NCI-H1048 (cell line): Measurements from ENCODE around the gene PRPF6.
"Not testable (repeated sequence)": the region's sequence is repeated elsewhere in the genome, so short reads cannot be mapped to it uniquely, and the experiment has no call there.

ENCODE experiments used
- DNase-seq: peaks from one replicate; lab custom pipeline; 2025; lab: John Stamatoyannopoulos, UW

Gene PRPF6

DNA sequence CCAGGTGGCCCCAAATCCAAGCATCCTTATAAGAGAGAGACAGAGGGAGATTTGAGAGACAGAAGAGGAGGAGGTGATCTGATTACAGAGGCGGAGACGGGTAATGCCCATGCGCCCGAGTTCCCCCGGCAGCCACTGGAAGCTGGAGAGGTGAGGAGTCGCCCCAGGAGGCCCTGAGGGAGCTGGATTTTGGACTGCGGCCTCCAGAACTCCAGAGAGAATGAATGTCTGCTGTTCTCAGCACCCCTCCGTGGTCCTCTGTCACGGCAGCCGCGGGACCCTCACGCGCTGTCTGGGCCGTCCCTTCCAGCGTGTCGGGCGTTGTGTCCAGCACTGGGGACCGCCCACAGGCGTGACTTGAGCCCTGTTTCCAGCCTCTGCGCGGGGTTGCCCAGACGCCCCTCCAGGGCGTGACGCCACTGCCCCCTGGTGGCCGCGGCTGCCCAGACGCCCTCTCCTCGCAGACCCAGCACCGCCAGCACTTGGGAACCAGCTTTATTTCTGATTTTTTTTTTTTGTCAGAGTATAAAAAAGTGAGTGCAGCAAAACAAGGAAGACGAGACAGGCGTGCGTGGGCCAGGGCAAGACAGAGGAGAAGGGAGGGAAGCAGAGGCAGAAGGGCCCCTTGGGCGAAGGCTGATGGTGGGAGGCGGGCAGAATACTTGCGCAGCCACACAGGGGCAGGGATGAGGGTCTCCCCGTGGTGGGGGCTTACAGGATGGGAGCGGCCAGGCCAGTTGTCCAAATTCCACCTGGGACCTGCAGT lies 7.1 kb upstream of the PRPF6 start:
- peak; percentile 37 for DNase-seq

DNA sequence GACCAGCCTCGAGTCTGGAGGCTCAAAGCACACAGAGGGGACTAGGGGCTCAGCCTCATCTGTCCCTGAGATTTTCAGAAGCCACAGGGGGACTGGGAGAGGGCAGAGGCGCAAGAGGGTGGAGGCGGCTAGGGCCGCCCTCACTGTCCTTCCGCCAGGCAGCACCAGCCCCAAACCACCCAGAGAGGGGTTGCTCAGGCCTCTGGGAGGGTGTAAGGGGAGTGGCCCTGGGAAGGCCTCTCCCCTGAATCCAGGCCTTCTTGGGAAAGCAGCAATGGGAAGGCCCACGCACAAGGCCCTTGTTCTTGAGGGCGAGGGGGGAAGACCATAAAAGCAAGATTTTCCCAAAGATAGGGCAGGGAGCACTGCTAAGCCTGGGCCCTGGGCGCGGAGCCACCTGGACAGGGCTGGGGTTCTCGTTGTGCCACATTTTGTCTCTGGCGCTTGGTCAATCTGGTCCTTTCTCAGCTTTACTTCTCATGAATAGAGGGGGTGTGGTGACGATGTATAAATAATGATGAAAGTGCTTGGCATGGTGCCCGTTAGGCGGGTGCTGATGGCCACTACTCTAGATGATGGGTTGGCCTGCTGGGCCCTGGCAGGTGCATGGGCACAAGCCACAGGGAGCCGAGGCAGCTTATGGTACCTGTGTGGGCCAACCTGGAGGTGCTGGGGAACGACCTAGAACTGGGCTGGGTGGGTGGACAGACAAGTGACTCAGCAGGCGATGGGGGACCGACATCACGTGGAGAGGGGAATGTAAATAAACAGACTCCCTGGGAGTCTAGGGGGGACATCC lies 6.3 kb upstream of the PRPF6 start:
- no peak for DNase-seq

DNA sequence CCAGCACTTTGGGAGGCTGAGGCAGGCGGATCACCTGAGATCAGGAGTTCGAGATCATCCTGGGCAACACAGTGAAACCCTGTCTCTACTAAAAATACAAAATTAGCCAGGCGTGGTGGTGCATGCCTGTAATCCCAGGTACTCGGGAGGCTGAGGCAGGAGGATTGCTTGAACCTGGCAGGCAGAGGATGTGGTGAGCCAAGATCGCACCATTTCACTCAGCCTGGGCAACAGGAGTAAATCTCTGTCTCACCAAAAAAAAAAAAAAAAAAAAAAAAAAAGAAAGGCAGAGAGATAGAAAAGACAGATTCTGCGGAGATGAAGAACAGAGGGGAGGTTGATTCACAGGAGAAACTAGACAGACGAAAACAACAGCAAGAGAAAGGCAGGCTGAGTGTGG lies 4.4 kb upstream of the PRPF6 start:
- DNase-seq = not testable (repeated sequence)

DNA sequence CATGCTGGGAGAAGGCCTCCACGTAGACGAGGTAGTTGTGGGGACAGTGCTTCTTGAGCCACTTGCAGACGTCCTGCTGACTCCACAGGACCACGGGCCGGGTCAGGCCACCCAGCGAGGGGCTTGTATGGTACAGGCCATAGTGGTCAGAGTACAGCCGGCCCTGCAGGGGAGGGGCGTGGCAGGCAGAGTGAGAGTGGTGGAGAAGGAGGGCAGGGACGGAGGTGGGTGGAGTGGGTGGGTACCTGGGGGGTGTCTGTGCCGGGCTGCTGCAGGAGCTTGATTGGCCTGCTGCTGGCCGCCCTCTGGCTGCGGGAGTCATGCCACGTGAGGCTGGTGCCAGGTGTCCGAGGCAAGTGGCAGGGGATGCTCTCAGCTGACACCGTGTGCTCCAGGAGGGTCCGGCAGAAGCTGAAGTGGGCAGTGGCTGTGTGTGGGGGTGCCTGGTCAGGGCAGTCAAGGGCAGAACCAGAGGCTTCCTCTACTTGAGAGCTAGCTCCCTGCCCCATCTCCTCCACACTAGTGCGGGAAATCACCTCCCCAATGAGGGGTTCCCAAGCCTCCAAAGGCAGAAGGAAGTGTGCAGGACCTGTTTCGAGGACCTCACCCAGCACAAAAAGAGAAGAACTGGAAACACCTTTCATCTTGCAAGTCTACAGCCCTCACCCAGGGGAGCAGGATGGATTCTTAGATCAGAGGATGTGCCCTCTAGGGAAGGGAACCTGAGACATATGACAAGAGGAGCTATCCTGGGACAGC lies 3.8 kb upstream of the PRPF6 start:
- DNase-seq = no peak

DNA sequence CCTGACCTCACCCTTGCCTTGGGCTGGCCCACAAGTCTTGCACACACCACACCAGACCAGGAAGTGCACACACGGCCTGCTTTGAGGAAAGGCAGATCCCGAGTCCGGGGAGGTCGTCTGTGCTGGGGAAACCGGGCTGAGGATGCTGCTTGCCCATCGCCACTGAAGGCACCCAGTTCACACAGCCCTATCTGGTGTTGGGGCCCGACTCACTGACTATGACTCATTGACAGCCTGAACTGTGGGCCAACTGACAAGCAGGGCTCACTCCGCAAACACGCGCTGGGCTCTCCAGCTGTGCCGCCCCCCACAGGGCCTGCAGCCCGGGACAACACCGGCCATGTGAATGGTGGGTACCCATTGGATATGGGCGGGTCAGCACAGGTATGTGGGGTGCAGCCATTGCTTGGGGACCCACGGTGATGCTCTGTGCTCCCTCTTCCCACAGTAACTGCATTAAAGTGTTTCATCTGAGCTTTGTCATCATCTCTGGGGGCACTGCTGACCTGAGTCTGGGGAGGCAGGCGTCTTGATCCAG lies 3.1 kb upstream of the PRPF6 start:
- no peak for DNase-seq

DNA sequence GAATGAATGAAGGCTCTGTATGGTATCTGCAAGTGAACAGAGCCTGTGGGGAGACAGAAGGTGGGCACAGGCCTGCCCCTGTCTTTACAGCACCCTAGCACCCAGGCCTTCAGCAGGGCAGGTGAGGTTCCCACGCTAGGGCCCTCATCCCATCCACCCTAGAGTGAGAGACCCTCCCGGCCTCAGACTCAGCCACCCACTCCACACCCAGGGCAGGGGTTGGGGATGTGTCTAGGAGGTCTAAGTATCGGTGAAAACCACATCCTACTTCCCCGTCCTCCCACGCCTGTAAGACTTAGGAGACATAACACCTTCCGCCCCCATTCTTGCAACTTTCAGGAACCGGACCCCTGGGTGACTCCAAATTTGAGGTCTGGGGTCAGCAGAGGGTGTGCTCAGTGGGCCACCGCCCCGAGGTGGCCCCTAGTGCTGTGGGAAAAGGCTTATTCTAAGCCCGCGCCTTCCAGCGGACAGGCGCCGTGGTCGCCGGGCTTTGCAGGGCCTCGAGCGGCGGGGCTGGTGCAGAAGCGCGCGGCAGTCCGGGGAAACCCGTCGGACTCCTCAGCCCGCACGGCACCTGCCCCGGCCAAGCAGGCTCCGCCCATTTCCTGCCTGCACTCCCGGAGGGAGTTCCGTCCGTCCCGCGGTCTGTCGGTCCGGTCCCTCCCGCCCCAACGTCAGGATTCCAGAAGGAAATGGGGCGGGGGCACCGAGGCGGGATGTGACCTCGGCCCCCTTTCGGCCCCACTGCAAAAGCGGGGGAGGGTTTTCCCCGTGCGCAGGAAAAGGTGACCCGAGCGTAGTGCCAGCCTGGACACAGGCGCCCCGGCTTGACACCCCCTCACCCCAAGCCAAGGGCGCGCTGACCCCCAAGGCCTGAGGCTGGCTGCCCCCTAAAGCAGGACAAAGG lies 2.4 kb upstream of the PRPF6 start:
- no peak for DNase-seq

DNA sequence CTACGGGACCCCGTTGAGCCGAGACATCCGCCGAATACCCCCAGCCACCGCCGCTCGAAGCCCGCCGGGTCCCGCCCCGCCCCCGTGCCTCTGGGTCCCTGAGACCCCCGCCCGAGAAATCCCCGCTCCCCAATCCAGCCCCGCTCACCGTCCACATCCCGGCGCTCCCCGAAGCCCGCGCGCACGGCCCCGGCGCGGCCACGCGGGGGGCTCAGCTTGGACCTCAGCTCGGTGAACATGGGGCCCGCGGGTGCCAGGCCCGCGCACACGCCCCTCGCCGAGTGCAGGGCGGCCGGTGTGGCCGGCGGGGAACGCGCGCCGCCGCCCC lies 1.7 kb upstream of the PRPF6 start:
- DNase-seq = no peak

DNA sequence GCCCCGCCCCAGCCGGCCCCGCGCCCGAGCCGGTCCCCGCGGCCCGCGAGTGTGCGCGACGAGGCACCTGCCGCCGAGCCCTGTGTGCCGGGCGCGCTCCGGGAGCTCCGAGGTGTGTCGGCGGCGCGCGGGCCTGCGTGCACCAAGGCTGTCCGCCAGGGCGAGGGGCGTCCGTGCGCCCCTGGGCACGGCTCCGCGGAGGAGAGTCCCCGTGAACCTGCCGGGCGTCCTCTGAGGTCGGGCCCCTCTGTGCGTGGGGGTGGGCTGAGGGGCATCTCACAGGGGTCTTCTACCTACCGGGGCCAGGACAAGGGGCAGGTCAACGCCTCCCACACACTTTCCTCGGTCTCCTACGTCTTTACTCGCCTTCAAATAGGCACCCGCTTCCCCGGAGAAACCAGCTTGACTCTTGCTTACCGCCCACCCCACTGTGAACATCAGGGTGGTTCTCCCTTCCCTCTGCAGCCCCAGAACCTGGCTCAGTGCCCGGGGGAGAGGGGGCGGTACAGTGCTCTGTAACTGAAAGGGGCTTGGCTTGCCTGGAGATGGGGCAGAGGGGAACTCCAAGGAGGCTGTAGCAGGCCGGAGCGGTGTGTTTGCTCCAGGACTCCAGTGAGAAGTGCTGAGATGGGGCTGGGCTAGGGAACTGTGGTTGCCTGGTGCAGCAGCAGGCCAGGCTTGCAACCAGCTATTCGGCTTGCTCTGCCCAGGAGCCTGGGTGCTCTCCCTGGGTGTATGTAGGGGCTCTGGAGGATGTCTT lies 1.2 kb upstream of the PRPF6 start, which contains the start of gene SAMD10:
Gene SAMD10, minus strand, starts transcription at position 86 of the 760 bp plus-strand sequence. CDS start 175 bp downstream, outside the sequence.
- no peak for DNase-seq

DNA sequence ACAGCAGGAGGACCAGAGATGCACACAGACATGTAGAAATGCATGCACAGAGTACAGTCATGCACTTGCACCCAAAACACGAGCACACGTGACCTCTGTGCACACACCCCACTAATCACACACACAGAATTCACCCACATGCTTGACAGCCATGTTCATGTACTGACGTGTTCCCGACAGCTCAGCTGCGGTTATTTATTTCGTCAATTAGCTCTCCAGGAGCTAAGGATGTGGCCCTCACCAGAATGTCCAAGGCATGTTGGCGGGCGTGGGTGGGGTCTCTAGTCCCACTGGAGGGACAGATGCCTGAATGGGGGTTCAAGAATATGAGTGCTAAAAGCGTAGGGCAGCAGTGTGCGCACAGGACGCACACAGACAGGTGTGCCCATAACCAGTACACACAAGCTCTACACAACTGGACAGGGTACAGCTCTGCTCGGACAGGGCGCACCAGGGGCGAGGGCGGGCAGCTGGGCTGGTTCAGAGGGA lies 571 bp upstream of the PRPF6 start:
- DNase-seq = no peak

DNA sequence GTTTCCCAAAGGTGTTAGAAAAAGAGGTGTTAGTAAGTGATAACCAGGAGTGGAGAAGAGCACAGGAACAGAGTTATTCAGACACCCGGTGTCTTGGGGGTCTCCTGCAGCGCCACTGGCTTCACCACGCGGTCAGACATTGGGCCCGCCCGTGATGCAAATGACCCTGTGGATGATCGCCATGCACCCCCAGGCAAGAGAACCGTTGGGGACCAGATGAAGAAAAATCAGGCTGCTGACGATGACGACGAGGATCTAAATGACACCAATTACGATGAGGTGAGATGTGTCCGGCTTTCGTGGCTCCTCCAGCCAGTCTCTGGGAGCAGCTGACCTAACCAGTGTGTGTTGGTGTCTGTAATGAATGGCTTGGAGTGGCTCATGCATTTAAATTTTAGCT lies 2.0 kb downstream of the PRPF6 start:
- no peak for DNase-seq

DNA sequence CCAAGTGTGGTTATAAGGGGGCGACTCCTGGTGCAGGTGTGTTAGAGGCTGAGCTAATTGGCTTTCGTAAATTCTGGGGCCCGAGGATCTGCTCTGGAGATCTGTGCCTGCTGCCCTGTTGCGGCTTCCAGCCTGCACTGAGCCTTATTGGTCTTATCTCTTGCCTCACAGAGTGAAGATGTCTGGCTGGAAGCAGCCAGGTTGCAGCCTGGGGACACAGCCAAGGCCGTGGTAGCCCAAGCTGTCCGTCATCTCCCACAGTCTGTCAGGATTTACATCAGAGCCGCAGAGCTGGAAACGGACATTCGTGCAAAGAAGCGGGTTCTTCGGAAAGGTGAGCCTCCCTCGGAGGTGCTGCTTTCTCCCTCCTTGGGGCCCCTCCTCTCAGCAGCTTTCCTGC lies 20.0 kb downstream of the PRPF6 start:
- DNase-seq = no peak

DNA sequence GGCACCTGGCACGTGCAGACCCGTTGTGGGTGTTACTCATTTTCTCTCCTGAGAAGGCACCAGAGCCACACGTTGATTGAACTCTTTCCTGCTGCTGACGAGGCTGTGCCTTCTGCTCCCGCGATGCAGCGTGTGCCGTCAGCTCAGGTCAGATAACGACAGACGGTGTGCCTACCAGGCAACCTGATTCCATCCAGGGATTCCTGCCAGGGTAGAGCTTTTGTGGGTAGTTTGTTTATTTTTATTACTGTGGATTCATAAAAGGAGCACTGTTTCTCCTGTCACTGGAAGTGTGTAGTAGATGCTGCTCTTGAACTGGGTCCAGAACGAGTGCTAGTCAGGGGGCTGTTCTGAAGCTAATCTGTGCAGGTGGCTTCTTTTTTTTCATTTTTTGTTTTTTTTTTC lies 20.7 kb downstream of the PRPF6 start:
- DNase-seq = no peak

DNA sequence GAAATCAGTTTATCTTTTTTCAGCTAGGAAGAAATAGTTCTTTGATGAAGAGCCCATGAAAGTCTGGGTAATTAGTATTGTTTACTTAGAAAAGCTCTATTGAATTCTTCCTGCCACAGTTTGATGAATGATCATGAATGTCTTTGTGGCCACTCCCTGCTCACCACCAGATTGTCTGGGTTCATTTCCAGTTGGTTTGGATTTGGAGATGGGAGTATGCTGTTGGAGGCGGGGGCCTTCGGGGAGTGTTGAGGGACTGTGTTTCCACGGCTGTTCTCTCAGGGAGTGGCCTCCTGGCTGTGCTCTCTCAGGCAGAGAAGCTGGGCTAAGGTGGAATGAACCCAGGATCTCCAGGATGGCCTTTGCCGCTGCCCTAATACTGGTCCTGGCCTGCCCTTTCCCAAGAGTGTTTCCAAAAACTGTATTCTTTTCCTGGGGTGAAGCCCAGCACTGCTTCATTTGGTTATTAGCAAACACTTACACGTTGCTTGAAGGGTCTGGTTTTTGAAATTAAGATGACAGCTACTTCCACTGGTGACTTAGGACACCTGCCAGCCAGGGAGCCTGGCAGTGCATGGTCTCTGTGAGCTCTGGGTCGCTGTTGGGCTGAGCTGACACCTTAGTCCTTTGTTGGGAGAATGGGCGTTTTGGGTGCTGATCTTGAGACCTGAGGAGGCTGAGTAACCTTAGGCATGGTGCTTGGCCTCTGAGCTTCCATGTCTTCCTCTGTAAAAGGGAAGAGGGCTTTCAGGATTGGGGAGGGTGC lies 23.2 kb downstream of the PRPF6 start:
- no peak for DNase-seq

DNA sequence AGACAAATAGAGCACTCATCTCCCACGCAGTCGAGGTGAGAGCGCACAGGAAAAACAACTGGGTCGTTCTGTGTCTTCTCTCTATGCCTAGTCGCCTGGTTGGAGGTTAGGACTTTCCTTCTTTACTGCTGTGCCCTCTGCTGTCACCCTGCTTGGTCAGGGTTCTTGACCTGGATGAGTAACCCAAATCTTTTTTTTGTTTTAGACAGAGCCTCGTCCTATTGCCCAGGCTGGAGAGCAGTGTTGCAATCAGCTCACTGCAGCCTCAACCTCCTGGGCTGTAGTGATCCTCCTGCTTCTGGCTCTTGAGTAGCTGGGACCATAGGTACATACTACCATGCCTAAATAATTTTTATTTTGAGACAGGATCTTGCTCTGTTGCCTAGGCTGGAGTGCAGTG lies 24.5 kb downstream of the PRPF6 start:
- DNase-seq = no peak

DNA sequence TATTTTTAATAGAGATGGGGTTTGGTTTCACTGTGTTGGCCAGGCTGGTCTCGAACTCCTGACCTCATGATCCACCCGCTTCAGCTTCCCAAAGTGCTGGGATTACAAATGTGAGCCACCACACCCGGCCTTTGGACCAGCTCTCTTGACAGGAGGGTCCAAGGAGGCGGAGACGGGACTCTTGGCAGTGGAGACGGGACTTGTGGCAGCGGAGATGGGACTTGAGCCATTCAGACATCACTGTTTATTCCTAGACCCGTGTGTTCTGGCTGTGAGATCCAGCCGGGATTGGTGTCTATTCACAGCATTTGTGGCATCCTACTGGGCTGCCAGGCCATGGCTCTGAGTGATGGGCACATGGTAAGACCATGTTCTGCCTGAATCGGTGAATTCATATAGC lies 25.6 kb downstream of the PRPF6 start:
- DNase-seq = no peak

DNA sequence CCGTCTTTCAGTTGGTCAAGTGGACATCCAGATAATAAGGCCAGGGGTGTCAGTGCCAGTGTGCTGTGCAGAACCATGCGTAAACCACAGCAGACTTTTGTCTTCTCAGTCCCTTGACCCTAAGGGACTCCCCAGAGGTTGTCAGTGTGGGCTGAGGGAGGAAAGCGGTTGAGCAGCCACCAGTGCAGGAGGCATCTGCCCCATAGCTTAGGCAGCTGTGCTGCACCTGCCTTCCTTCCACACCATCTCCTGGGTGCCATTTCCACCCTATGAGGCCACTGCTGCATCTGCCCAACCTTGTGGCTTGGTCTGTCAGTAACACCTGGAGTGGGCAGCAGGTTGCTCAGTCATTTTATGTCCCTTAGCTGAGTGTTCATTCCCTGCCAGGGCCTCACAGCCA lies 26.0 kb downstream of the PRPF6 start:
- DNase-seq = no peak

DNA sequence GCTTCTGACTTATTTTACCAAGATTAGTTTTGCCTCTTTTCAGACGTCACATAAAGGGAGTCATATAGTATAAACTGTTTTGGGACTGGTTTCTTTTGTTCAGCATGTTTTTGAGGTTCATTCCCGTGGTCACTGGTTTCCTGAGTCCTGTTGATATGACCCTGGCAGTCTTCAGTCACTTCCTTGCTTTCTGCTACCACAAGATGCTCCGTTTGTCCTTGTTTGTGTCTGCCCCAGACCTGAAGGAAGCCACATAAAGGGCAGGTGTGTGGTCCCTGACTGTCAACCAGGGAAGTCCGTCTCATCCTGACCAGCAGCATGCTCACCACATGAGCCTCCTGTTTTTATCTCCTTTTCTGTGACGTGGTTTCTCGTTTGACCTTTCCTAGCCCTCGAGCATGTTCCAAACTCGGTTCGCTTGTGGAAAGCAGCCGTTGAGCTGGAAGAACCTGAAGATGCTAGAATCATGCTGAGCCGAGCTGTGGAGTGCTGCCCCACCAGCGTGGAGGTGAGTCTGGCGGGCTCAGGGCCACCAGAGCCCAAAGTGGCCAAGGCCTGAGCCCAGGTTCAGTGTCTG lies 29.0 kb downstream of the PRPF6 start:
- no peak for DNase-seq

DNA sequence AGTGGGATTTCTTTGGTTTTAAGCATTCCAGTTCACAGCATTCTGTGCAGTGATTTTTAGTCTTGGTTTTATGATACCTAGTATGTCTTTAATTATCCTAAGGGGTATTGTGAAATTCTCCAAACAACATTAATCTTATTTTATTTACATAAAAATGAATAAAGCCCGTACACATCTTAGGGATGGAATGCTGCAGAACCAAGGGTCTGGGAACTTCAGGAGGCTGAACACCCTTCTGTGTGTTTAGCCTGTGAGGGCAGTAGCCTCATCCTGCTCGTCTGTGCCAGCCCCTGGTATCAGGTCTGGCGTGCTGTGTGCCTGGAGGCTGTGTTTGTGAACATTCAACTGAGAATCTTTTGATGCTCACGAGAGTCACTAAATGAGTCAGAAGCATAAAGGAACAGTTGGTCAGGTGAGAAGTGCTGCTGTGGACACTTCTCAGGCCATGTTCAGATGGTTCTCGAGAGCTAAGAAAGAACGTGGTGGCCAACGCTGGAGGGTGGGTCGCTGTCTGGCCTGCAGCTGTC lies 29.8 kb downstream of the PRPF6 start:
- DNase-seq = no peak

DNA sequence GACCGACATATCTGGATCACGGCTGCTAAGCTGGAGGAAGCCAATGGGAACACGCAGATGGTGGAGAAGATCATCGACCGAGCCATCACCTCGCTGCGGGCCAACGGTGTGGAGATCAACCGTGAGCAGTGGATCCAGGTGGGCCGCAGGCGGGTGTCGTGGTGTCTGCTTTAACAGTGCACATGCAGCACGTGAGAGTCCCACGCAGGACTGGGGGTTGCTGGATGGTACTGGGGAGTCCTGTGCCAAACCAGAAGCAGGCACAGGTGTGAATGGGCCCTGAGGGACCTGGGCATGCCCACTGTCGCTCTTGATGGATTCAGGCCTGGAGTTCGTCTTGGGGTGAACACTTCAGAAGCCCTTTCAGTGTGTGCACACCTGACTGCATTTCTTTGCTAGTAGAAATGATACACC lies 30.4 kb downstream of the PRPF6 start:
- no peak for DNase-seq
